Measurements from ENCODE around the gene VASN. TPM values are rescaled to one million over a fixed set of nuclear protein-coding genes. Genes with fewer than 3 reads are reported as not detected.

Gene VASN
- total RNA-seq, 1 donor from 2014 or later = 0.67 TPM

DNA sequence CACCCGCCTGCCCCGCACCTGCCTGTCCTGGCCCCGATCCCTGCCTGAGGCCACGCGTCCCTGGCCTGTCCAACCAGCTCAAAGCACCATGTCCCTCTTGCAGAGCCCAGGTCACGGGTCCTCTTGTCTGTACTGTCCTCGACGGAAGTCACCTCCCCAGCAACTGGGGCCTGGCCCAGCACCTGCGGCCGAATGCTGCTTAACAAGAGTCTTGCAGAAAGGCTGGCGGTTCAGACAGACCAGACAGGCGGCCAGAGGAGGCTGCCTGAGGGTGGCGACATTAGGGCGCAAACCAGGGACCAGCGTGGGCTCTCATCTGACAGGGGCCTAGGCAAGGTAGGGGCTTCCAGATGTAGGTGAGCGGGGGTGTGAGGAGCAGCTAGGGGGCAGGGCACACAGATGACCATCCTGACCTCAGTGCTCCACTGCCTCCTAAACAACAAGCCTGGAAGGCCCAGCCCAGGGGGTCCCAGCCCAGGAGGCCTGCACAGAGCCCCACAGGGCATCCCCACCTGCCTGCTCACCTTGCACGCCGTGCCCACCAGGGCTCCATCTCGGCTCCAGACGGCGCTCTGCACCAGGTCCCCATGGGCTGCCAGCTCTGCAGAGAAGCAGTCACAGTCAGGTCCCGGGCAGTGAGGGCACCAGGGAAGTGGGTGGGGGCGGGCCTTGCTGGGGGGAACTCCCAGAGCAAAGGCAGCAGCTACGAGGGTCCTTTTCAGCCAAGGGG, 33.5 kb downstream of the VASN start:
- no peaks in the 10 kb centered on the region for H3K4me1 Mint-ChIP-seq (ENCODE audit: unreplicated experiment)
- no peaks in the 10 kb centered on the region for H3K9me3 Mint-ChIP-seq (ENCODE audit: unreplicated experiment)
- peaks cover 22% of the 10 kb centered on the region for H3K36me3 Mint-ChIP-seq (ENCODE audit: low read depth, unreplicated experiment)
- no peak for DNase-seq (ENCODE audit: low spot score)
- TF ChIP-seq CTCF (IDR thresholded peaks at IDR 0.05; ENCODE audit: unreplicated experiment) = no peak
- H3K27ac Mint-ChIP-seq (ENCODE audit: unreplicated experiment) = peak overlapping the region; percentile 14
- peak overlapping the region; percentile 48 for H3K4me3 Mint-ChIP-seq (ENCODE audit: unreplicated experiment)
- peaks cover 9% of the 10 kb centered on the region for H3K27me3 Mint-ChIP-seq (ENCODE audit: unreplicated experiment)

DNA sequence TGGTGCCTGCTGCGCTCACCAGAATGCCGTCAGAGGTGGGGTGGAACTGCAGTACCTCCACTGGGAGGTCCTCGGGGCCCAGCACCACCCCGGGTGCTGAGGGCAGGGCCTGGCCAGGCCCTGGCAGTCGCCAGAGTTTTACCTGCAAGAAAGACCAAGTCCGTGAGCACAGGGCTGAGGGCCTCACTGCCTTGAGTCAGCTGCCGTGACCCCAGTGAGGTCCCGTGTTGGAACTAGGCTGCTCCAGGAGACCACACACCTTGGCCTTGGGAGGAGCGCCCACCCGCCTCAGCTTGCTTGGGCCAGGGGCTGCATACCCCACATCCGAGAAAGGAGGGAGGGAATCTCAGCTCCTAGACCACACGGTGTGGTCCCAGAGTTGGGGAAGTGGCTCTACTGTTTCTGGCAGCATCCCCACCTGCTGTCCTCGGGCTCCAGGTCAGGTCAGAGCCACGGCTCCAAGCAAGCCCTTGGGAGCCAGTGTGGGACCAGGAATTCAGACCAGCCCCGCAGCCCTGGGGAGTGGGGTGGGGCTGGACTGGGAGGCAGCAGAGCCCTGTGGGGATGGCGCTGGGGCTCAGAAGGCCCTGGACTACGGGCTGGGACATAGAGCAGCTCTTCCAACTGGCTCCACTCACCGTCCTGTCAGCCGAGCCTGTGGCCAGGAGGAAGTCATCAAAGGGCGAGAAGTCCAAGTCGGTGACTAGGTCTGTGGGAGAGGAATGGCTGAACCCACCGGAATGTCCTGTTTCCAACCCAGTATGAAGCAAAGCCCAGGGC, 36.1 kb downstream of the VASN start:
- Mint-ChIP-seq H3K9me3 (ENCODE audit: unreplicated experiment) (no peaks in the 10 kb centered on the region), H3K4me1 (ENCODE audit: unreplicated experiment) (no peaks in the 10 kb centered on the region), H3K4me3 (ENCODE audit: unreplicated experiment) (no peak overlapping the region), H3K36me3 (ENCODE audit: low read depth, unreplicated experiment) (peaks cover 20% of the 10 kb centered on the region), H3K27ac (ENCODE audit: unreplicated experiment) (no peak overlapping the region), H3K27me3 (ENCODE audit: unreplicated experiment) (peaks cover 5% of the 10 kb centered on the region)
- no peak for DNase-seq (ENCODE audit: low spot score)
- no peak for TF ChIP-seq CTCF (IDR thresholded peaks at IDR 0.05; ENCODE audit: unreplicated experiment)

- Mint-ChIP-seq H3K4me3 (ENCODE audit: unreplicated experiment) (no peak overlapping the region), H3K27me3 (ENCODE audit: unreplicated experiment) (peaks cover 6% of the 10 kb centered on the region), H3K9me3 (ENCODE audit: unreplicated experiment) (no peaks in the 10 kb centered on the region), H3K27ac (ENCODE audit: unreplicated experiment) (no peak overlapping the region), H3K36me3 (ENCODE audit: low read depth, unreplicated experiment) (peaks cover 20% of the 10 kb centered on the region), H3K4me1 (ENCODE audit: unreplicated experiment) (no peaks in the 10 kb centered on the region)
- DNase-seq (ENCODE audit: low spot score) = no peak
- no peak for TF ChIP-seq CTCF (IDR thresholded peaks at IDR 0.05; ENCODE audit: unreplicated experiment)
Observed at GRCh38 chr16:4408323-4408690, 36.7 kb downstream of the VASN start.

- H3K27me3 Mint-ChIP-seq (ENCODE audit: unreplicated experiment) = peaks cover 9% of the 10 kb centered on the region
- peaks cover 21% of the 10 kb centered on the region for H3K36me3 Mint-ChIP-seq (ENCODE audit: low read depth, unreplicated experiment)
- no peak for DNase-seq (ENCODE audit: low spot score)
- no peak for TF ChIP-seq CTCF (IDR thresholded peaks at IDR 0.05; ENCODE audit: unreplicated experiment)
- no peak overlapping the region for H3K4me3 Mint-ChIP-seq (ENCODE audit: unreplicated experiment)
- H3K27ac Mint-ChIP-seq (ENCODE audit: unreplicated experiment) = no peak overlapping the region
- no peaks in the 10 kb centered on the region for H3K9me3 Mint-ChIP-seq (ENCODE audit: unreplicated experiment)
- peaks cover 2% of the 10 kb centered on the region for H3K4me1 Mint-ChIP-seq (ENCODE audit: unreplicated experiment)
Observed at GRCh38 chr16:4409081-4409932, 37.7 kb downstream of the VASN start.

All from endothelial cell (in vitro differentiated cells).